Sigmoid colon (tissue), 4 donors: Measurements from ENCODE around the gene CYP2D6.
"Not testable (repeated sequence)": the region's sequence is repeated elsewhere in the genome, so short reads cannot be mapped to it uniquely, and the experiment has no call there.

Experiments
- CTCF ChIP-seq, 4 experiments: fragments of 450-650 bp in 3 of 4; fragments of 200-600 bp in 1 of 4; IDR thresholded peaks; one replicate each; pipeline ENCODE4 v1.5.1; 2016 to 2019; ENCODE audit warnings: antibody characterized with exemption in 4 of 4, mild to moderate bottlenecking in 3 of 4, moderate library complexity in 2 of 4
- EP300 ChIP-seq, 4 donors: sonication (generic); formaldehyde crosslinking; IDR thresholded peaks; one replicate each; pipeline ENCODE4 v1.6.1; 2017; ENCODE audit warnings: antibody characterized with exemption in 4 of 4
- POLR2A ChIP-seq, 2 donors: fragments of 450-650 bp; IDR thresholded peaks; one replicate each; pipeline ENCODE4 v1.6.1; 2016; ENCODE audit warnings: antibody characterized with exemption in 2 of 2, mild to moderate bottlenecking in 2 of 2, moderate library complexity in 2 of 2
- POLR2AphosphoS5 ChIP-seq, 4 donors: sonication (generic); formaldehyde crosslinking; IDR thresholded peaks; one replicate each; pipeline ENCODE4 v1.6.1; 2017; ENCODE audit warnings: antibody characterized with exemption in 4 of 4

GRCh38 chr22:42130639-42131431, at the start of gene CYP2D6:
- TF ChIP-seq POLR2AphosphoS5, CTCF, POLR2A, EP300 (IDR thresholded peaks at IDR 0.05): not testable (repeated sequence)
